ENCODE data around the gene RHOF.
"Not testable (repeated sequence)": the region's sequence is repeated elsewhere in the genome, so short reads cannot be mapped to it uniquely, and the experiment has no call there.

- TF ChIP-seq SNRNP70 (IDR thresholded peaks at IDR 0.05; ENCODE audit: low read depth, low read length); POLR2AphosphoS5 (IDR thresholded peaks at IDR 0.05; ENCODE audit: low read depth, low read length); CC2D1A (CRISPR knock-in tag; IDR thresholded peaks at IDR 0.05); SMC3 (IDR thresholded peaks at IDR 0.05; ENCODE audit: low read length); ZNF431 (CRISPR knock-in tag; IDR thresholded peaks at IDR 0.05; ENCODE audit: borderline replicate concordance, low read depth); ZNF691 (CRISPR knock-in tag; IDR thresholded peaks at IDR 0.05; ENCODE audit: borderline replicate concordance, low read depth); CTCF (CRISPR knock-in tag; IDR thresholded peaks at IDR 0.05): not testable (repeated sequence)
Observed at GRCh38 chr12:121790785-121791184, 2.7 kb downstream of the RHOF start.

Data from HepG2 (cell line).